Liver (tissue), 9 donors: ENCODE data around the gene CDKN2D. TPM values are rescaled to one million over a fixed set of nuclear protein-coding genes. Genes with fewer than 3 reads are reported as not detected.

ENCODE experiments used
- DNase-seq: peaks from one replicate; pipeline ENCODE4 v3.0.0-alpha.2; 2017; ENCODE audit warnings: low spot score
- H3K27ac ChIP-seq, 2 donors: one replicate each; pipeline ENCODE4 v1.7.0; 2013; ENCODE audit warnings: inconsistent platforms in 2 of 2, low read length in 2 of 2, control low read depth in 1 of 2, low read depth in 1 of 2, mild to moderate bottlenecking in 1 of 2
- H3K27me3 ChIP-seq, 4 donors: one replicate each; pipeline versions ENCODE4 v1.6.1 to v1.7.0; 2013; ENCODE audit warnings: low read length in 3 of 4, inconsistent platforms in 1 of 4, mild to moderate bottlenecking in 1 of 4, moderate library complexity in 1 of 4; ENCODE audit not compliant: control insufficient read depth in 4 of 4, insufficient read depth in 4 of 4
- H3K36me3 ChIP-seq, 4 donors: one replicate each; pipeline versions ENCODE4 v1.6.1 to v1.7.0; 2013; ENCODE audit warnings: low read length in 3 of 4, mild to moderate bottlenecking in 3 of 4, low read depth in 1 of 4, moderate library complexity in 1 of 4; ENCODE audit not compliant: control insufficient read depth in 4 of 4, insufficient read depth in 3 of 4
- H3K4me1 ChIP-seq, 4 donors: one replicate each; pipeline versions ENCODE4 v1.6.1 to v1.7.0; 2013; ENCODE audit warnings: low read length in 3 of 4, mild to moderate bottlenecking in 3 of 4, moderate library complexity in 1 of 4; ENCODE audit not compliant: control insufficient read depth in 4 of 4, insufficient read depth in 4 of 4
- H3K4me3 ChIP-seq, 3 donors: one replicate each; pipeline versions ENCODE4 v1.6.1 to v1.7.0; 2013; ENCODE audit warnings: low read length in 3 of 3, control low read depth in 1 of 3, low read depth in 1 of 3, mild to moderate bottlenecking in 1 of 3
- H3K9ac ChIP-seq, 2 donors: one replicate each; pipeline ENCODE4 v1.7.0; 2013; ENCODE audit warnings: low read length in 2 of 2, mild to moderate bottlenecking in 2 of 2, moderate library complexity in 2 of 2, control low read depth in 1 of 2, low read depth in 1 of 2
- H3K9me3 ChIP-seq, 4 donors: one replicate each; pipeline versions ENCODE4 v1.6.1 to v1.7.0; 2013; ENCODE audit warnings: low read length in 3 of 4; ENCODE audit not compliant: control insufficient read depth in 4 of 4
- ATF3 ChIP-seq: IDR thresholded peaks from 2 replicates; pipeline ENCODE4 v1.6.1; 2016; ENCODE audit warnings: antibody characterized with exemption
- EGR1 ChIP-seq, 2 donors: IDR thresholded peaks; 2 replicates each; pipeline ENCODE4 v1.6.1; 2016 to 2018; ENCODE audit warnings: antibody characterized with exemption in 2 of 2, low read depth in 2 of 2
- FOXA1 ChIP-seq: IDR thresholded peaks from 2 replicates; pipeline ENCODE4 v1.6.1; 2016; ENCODE audit warnings: antibody characterized with exemption
- FOXA2 ChIP-seq: IDR thresholded peaks from 2 replicates; pipeline ENCODE4 v1.6.1; 2016; ENCODE audit warnings: antibody characterized with exemption
- GABPA ChIP-seq, 2 donors: IDR thresholded peaks in 1 of 2; conservative IDR thresholded peaks in 1 of 2; 2 replicates each; pipeline ENCODE4 v1.6.1; 2016; ENCODE audit warnings: antibody characterized with exemption in 2 of 2, mild to moderate bottlenecking in 1 of 2, moderate library complexity in 1 of 2
- HNF4A ChIP-seq, 2 donors: conservative IDR thresholded peaks; 2 replicates each; pipeline ENCODE4 v1.6.1; 2016; ENCODE audit warnings: antibody characterized with exemption in 2 of 2, mild to moderate bottlenecking in 2 of 2
- HNF4G ChIP-seq: IDR thresholded peaks from 2 replicates; pipeline ENCODE4 v1.6.1; 2016; ENCODE audit warnings: antibody characterized with exemption
- JUND ChIP-seq, 2 donors: IDR thresholded peaks; 2 replicates each; pipeline ENCODE4 v1.6.1; 2016; ENCODE audit warnings: antibody characterized with exemption in 2 of 2
- RAD21 ChIP-seq, 2 donors: IDR thresholded peaks; 2 replicates each; pipeline ENCODE4 v1.6.1; 2016; ENCODE audit warnings: antibody characterized with exemption in 2 of 2, mild to moderate bottlenecking in 2 of 2
- REST ChIP-seq: IDR thresholded peaks from 2 replicates; pipeline ENCODE4 v1.6.1; 2016; ENCODE audit warnings: antibody characterized with exemption, mild to moderate bottlenecking
- RXRA ChIP-seq, 2 donors: IDR thresholded peaks; 2 replicates each; pipeline ENCODE4 v1.6.1; 2017 to 2018; ENCODE audit warnings: antibody characterized with exemption in 2 of 2, mild to moderate bottlenecking in 1 of 2
- SP1 ChIP-seq: IDR thresholded peaks from 2 replicates; pipeline ENCODE4 v1.6.1; 2018; ENCODE audit warnings: antibody characterized with exemption, mild to moderate bottlenecking
- TAF1 ChIP-seq: conservative IDR thresholded peaks from 2 replicates; pipeline ENCODE4 v1.6.1; 2016; ENCODE audit warnings: antibody characterized with exemption, mild to moderate bottlenecking
- YY1 ChIP-seq: IDR thresholded peaks from 2 replicates; pipeline ENCODE4 v1.6.1; 2016; ENCODE audit warnings: antibody characterized with exemption, mild to moderate bottlenecking
- WGBS: extraction: QIAGEN DNeasy Blood & Tissue Kit; methylation state at CpG from one replicate; pipeline ENCODE4 v1.1.7; 2013; 5-methylcytosine and 5-hydroxymethylcytosine counted together
- polyA plus RNA-seq, 2 donors: library from polyadenylated mRNA; stranded (reverse) in 1 of 2; unstranded in 1 of 2; fragments of 200-250 nt in 1 of 2; fragments of >200 nt in 1 of 2; fragmentation: Nextera tagmentation in 1 of 2; extraction: Ambion mirVana in 1 of 2; gene quantifications; one replicate each; pipeline versions ENCODE4 v1.2.1 to v1.2.3, GENCODE V29; 2013 to 2015
- total RNA-seq, 2 donors: library from RNA; depleted of rRNA; stranded (reverse); fragments of >200 nt; gene quantifications; one replicate each; pipeline ENCODE4 v1.2.3, GENCODE V29; 2014
- TF ChIP-seq, protein P1 (sequence below): fragments of 150-350 bp; IDR thresholded peaks from 2 replicates; pipeline ENCODE4 v1.5.1; 2017; ENCODE audit warnings: improper control_type of control experiment, low read depth, low read length; ENCODE audit not compliant: missing input control
- donor health status: healthy.
- donor health status: healthy.
- donor health status: healthy.
- donor health status: healthy.
- donor health status: healthy.

The CDKN2D gene
- total and polyA plus RNA-seq, 4 donors = 1.6 to 86.4 (median 3.5) TPM

DNA sequence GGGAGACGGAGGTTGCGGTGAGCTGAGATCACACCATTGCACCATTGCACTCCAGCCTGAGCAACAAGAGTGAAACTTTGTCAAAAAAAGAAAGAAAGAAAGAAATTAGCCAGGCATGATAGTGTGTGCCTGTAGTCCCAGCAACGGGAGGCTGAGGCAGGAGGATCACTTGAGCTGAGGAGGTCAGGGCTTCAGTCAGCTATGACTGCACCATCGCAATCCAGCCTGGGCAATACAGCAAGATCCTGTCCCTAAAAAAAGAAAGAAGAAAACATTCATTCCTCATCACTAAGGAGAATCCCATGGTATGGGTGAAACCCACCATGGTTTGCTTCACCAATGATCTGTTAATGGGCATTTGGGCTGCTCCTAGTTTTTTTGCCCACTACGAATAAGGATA lies 31.4 kb upstream of the CDKN2D start:
- 94% methylated on average over 5 of the region's 5 CpGs for WGBS
- Histone ChIP-seq H3K9ac (no peak overlapping the region), H3K27ac (no peak overlapping the region), H3K4me1 (peaks cover 0 to 8% (median 1%) of the 10 kb centered on the region in 4 donors), H3K4me3 (no peak overlapping the region), H3K36me3 (no peaks in the 10 kb centered on the region), H3K27me3 (no peaks in the 10 kb centered on the region), H3K9me3 (no peaks in the 10 kb centered on the region)
- DNase-seq = no peak
- no peak for TF ChIP-seq GABPA (IDR thresholded peaks at IDR 0.05 in 1 of 2, conservative IDR thresholded peaks at IDR 0.05 in 1 of 2)
- no peak for TF ChIP-seq HNF4G
- TF ChIP-seq REST = no peak
- no peak for TF ChIP-seq JUND (IDR thresholded peaks at IDR 0.05)
- TF ChIP-seq FOXA2 = no peak
- no peak for TF ChIP-seq HNF4A (conservative IDR thresholded peaks at IDR 0.05)
- TF ChIP-seq, protein P1, sequence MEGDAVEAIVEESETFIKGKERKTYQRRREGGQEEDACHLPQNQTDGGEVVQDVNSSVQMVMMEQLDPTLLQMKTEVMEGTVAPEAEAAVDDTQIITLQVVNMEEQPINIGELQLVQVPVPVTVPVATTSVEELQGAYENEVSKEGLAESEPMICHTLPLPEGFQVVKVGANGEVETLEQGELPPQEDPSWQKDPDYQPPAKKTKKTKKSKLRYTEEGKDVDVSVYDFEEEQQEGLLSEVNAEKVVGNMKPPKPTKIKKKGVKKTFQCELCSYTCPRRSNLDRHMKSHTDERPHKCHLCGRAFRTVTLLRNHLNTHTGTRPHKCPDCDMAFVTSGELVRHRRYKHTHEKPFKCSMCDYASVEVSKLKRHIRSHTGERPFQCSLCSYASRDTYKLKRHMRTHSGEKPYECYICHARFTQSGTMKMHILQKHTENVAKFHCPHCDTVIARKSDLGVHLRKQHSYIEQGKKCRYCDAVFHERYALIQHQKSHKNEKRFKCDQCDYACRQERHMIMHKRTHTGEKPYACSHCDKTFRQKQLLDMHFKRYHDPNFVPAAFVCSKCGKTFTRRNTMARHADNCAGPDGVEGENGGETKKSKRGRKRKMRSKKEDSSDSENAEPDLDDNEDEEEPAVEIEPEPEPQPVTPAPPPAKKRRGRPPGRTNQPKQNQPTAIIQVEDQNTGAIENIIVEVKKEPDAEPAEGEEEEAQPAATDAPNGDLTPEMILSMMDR = no peak
- no peak for TF ChIP-seq FOXA1
- TF ChIP-seq TAF1 = no peak
- TF ChIP-seq RAD21 (IDR thresholded peaks at IDR 0.05) = no peak
- no peak for TF ChIP-seq RXRA (IDR thresholded peaks at IDR 0.05)
- TF ChIP-seq EGR1 (IDR thresholded peaks at IDR 0.05; ENCODE audit: low read depth in 2 of 2) = no peak
- no peak for TF ChIP-seq SP1
- TF ChIP-seq YY1 = no peak
- TF ChIP-seq ATF3 = no peak

DNA sequence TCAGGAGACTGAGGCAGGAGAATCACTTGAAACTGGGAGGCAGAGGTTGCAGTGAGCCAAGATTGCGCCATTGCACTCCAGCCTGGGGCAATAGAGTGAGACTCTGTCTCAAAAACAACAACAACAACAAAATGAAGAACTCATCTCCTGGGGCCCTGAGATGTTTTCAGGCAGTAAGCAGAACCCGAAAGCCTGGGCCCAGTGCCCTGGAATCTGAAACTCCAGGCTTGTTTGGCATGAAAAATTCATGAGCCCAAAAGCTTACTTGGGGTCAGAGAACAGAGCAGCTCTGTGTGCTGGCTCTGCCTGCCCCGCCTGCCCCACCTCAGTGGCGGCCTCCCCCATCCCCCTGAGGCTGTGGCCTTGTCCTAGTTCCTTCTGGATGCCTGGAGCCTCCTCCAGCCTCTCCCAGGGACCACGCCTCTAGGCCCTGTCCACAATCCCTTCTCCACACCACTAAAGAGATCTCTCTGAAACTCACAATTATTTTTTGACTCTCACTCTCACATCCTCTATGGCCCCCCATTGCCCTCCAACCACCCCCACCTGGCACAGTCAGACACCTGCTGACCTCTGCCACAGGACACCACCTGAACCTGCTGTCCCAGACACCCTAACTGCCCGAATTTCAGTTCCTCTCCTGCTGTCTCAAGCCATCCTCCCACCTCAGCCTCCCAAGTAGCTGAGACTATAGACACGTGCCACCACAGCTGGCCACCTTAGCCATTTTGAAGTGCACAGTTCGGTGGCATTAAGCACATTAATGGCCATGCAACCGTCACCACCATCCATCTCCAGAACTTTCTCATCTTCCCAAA lies 25.2 kb upstream of the CDKN2D start:
- H3K27me3 ChIP-seq = no peaks in the 10 kb centered on the region
- no peak for DNase-seq
- no peak overlapping the region for H3K9ac ChIP-seq
- no peaks in the 10 kb centered on the region for H3K9me3 ChIP-seq
- TF ChIP-seq RAD21 (IDR thresholded peaks at IDR 0.05) (no peak), YY1 (no peak)
- H3K4me3 ChIP-seq = no peak overlapping the region
- no peaks in the 10 kb centered on the region for H3K36me3 ChIP-seq
- no peaks in the 10 kb centered on the region for H3K4me1 ChIP-seq
- 80% methylated on average over 9 of the region's 9 CpGs for WGBS
- peak overlapping the region; percentile 31 to 50 for H3K27ac ChIP-seq
